ENCODE results near the gene EME2. TPM values are rescaled to one million over a fixed set of nuclear protein-coding genes. Genes with fewer than 3 reads are reported as not detected.

EME2 gene
- polyA plus RNA-seq, 6 donors from 2014 or later: 0.43 to 2.8 (median 0.93) TPM

GRCh38 chr16:1766231-1766630 lies 6.4 kb upstream of the EME2 start:
- no peak overlapping the region for H3K27ac Mint-ChIP-seq
- ATAC-seq (ENCODE audit: low read depth in 2 of 2) (no peak), DNase-seq (no peak)
- H3K36me3 Mint-ChIP-seq: no peaks in the 10 kb centered on the region
- H3K4me3 Mint-ChIP-seq: no peak overlapping the region
- H3K27me3 Mint-ChIP-seq: no peaks in the 10 kb centered on the region
- no peaks in the 10 kb centered on the region for H3K9me3 Mint-ChIP-seq
- H3K4me1 Mint-ChIP-seq: peaks cover 5 to 10% (median 6%) of the 10 kb centered on the region in 3 donors

GRCh38 chr16:1766701-1767100 lies 5.9 kb upstream of the EME2 start:
- no peaks in the 10 kb centered on the region for H3K36me3 Mint-ChIP-seq

GRCh38 chr16:1767116-1767994 lies 5.3 kb upstream of the EME2 start:
- H3K4me3 Mint-ChIP-seq: peak overlapping the region in 1 of 8 donors; percentile 43
- no peak for ATAC-seq (ENCODE audit: low read depth in 2 of 2)
- H3K9me3 Mint-ChIP-seq: no peaks in the 10 kb centered on the region
- H3K27ac Mint-ChIP-seq: peak overlapping the region in 1 of 6 donors; percentile 91
- H3K36me3 Mint-ChIP-seq: no peaks in the 10 kb centered on the region
- H3K4me1 Mint-ChIP-seq: peaks cover 12 to 18% (median 14%) of the 10 kb centered on the region in 3 donors
- DNase-seq: no peak
- H3K27me3 Mint-ChIP-seq: no peaks in the 10 kb centered on the region

More at GRCh38 chr16:1766701-1767100, 5.9 kb upstream of the EME2 start:
- no peaks in the 10 kb centered on the region for H3K27me3 Mint-ChIP-seq
- H3K4me1 Mint-ChIP-seq: peaks cover 6 to 11% (median 8%) of the 10 kb centered on the region in 3 donors
- ATAC-seq (ENCODE audit: low read depth in 2 of 2) (no peak), DNase-seq (no peak)
- H3K9me3 Mint-ChIP-seq: no peaks in the 10 kb centered on the region
- no peak overlapping the region for H3K27ac Mint-ChIP-seq
- H3K4me3 Mint-ChIP-seq: no peak overlapping the region

- Mint-ChIP-seq H3K9me3 (no peaks in the 10 kb centered on the region), H3K36me3 (no peaks in the 10 kb centered on the region), H3K27me3 (no peaks in the 10 kb centered on the region), H3K27ac (peak overlapping the region in 2 of 6 donors; percentile 87 to 91), H3K4me3 (no peak overlapping the region), H3K4me1 (peaks cover 14 to 18% (median 16%) of the 10 kb centered on the region in 3 donors)
- ATAC-seq (ENCODE audit: low read depth in 2 of 2): no peak
- DNase-seq: no peak
Observed at GRCh38 chr16:1768061-1768766, 4.4 kb upstream of the EME2 start.

GRCh38 chr16:1768767-1769401 lies 3.7 kb upstream of the EME2 start:
- Mint-ChIP-seq H3K4me1 (peaks cover 16 to 20% (median 18%) of the 10 kb centered on the region in 3 donors), H3K9me3 (no peaks in the 10 kb centered on the region), H3K27me3 (no peaks in the 10 kb centered on the region), H3K4me3 (peak overlapping the region in 4 of 8 donors; percentile 12 to 92 (median 45)), H3K36me3 (no peaks in the 10 kb centered on the region), H3K27ac (peak overlapping the region in 1 of 6 donors; percentile 91)
- DNase-seq (no peak), ATAC-seq (ENCODE audit: low read depth in 2 of 2) (no peak)

- ATAC-seq (ENCODE audit: low read depth in 2 of 2) (no peak), DNase-seq (no peak)
- Mint-ChIP-seq H3K4me3 (peak overlapping the region; percentile 12 to 97 (median 83)), H3K9me3 (no peaks in the 10 kb centered on the region), H3K36me3 (no peaks in the 10 kb centered on the region), H3K27me3 (no peaks in the 10 kb centered on the region), H3K4me1 (peaks cover 17 to 22% (median 21%) of the 10 kb centered on the region in 3 donors), H3K27ac (peak overlapping the region in 3 of 6 donors; percentile 66 to 91 (median 80))
Observed at GRCh38 chr16:1769402-1770300, 3.0 kb upstream of the EME2 start.

- peak; percentile 47 for DNase-seq
- H3K36me3 Mint-ChIP-seq: no peaks in the 10 kb centered on the region
- ATAC-seq (ENCODE audit: low read depth in 2 of 2): peak; percentile 43 to 54
Observed at GRCh38 chr16:1770328-1771187, 2.1 kb upstream of the EME2 start.

GRCh38 chr16:1771188-1771863 lies 1.3 kb upstream of the EME2 start, which contains the start of gene NME3:
TSS of gene NME3 (minus strand) at chr16:1771543. CDS start at chr16:1771534, 9 bp downstream.
- Mint-ChIP-seq H3K27me3 (no peaks in the 10 kb centered on the region), H3K9me3 (no peaks in the 10 kb centered on the region), H3K36me3 (no peaks in the 10 kb centered on the region), H3K4me3 (peak within 1 kb of the TSS; percentile 92 to 97 (median 94)), H3K4me1 (peaks cover 21 to 22% (median 21%) of the 10 kb centered on the region in 3 donors), H3K27ac (peak within 1 kb of the TSS; percentile 60 to 98 (median 92))
- DNase-seq (peak; percentile 65), ATAC-seq (ENCODE audit: low read depth in 2 of 2) (peak; percentile 45)

More at GRCh38 chr16:1770328-1771187, 2.1 kb upstream of the EME2 start:
- peaks cover 21 to 22% (median 21%) of the 10 kb centered on the region in 3 donors for H3K4me1 Mint-ChIP-seq
- H3K4me3 Mint-ChIP-seq: peak overlapping the region; percentile 57 to 97 (median 83)
- no peaks in the 10 kb centered on the region for H3K27me3 Mint-ChIP-seq
- peak overlapping the region in 5 of 6 donors; percentile 19 to 91 (median 66) for H3K27ac Mint-ChIP-seq
- no peaks in the 10 kb centered on the region for H3K9me3 Mint-ChIP-seq

GRCh38 chr16:1771864-1772361 lies 697 bp upstream of the EME2 start:
- no peak for DNase-seq
- ATAC-seq (ENCODE audit: low read depth in 2 of 2): no peak
- Mint-ChIP-seq H3K27ac (peak overlapping the region; percentile 60 to 98 (median 92)), H3K4me3 (peak overlapping the region; percentile 92 to 97 (median 94)), H3K9me3 (no peaks in the 10 kb centered on the region), H3K4me1 (peaks cover 21 to 22% (median 21%) of the 10 kb centered on the region in 3 donors), H3K36me3 (no peaks in the 10 kb centered on the region), H3K27me3 (no peaks in the 10 kb centered on the region)

- no peaks in the 10 kb centered on the region for H3K9me3 Mint-ChIP-seq
- H3K27me3 Mint-ChIP-seq: no peaks in the 10 kb centered on the region
- ATAC-seq (ENCODE audit: low read depth in 2 of 2) (peak; percentile 62 to 66), DNase-seq (peak; percentile 74)
- H3K36me3 Mint-ChIP-seq: no peaks in the 10 kb centered on the region
- H3K27ac Mint-ChIP-seq: peak within 1 kb of the TSS; percentile 80 to 98 (median 92)
- H3K4me1 Mint-ChIP-seq: peaks cover 21 to 22% (median 21%) of the 10 kb centered on the region in 3 donors
- H3K4me3 Mint-ChIP-seq: peak within 1 kb of the TSS; percentile 92 to 97 (median 94)
Observed at GRCh38 chr16:1772908-1773702, 495 bp downstream of the EME2 start, which contains the start of gene MRPS34. TSS of gene MRPS34 (minus strand) at chr16:1773134. CDS start at chr16:1773119, 15 bp downstream.

Data from naive B cell (primary cell).